H1 (cell line): ENCODE data around the gene EML4. TPM values are rescaled to one million over a fixed set of nuclear protein-coding genes. Genes with fewer than 3 reads are reported as not detected.

Source experiments
- BACH1 ChIP-seq: IDR thresholded peaks from 2 replicates; pipeline ENCODE4 v1.6.1; 2012; ENCODE audit warnings: low read length, improper control_type of control experiment
- CEBPB ChIP-seq: IDR thresholded peaks from 2 replicates; pipeline ENCODE4 v1.6.1; 2012; ENCODE audit warnings: low read depth, low read length
- FOSL1 ChIP-seq: IDR thresholded peaks from 2 replicates; pipeline ENCODE4 v1.6.1; 2011; ENCODE audit warnings: mild to moderate bottlenecking, low read depth, low read length, moderate library complexity; ENCODE audit not compliant: insufficient read depth
- POU5F1 ChIP-seq: IDR thresholded peaks from 2 replicates; pipeline ENCODE4 v1.6.1; 2011; ENCODE audit warnings: low read depth, mild to moderate bottlenecking, low read length, moderate library complexity
- RFX5 ChIP-seq: IDR thresholded peaks from 2 replicates; pipeline ENCODE4 v1.6.1; 2011; ENCODE audit warnings: low read depth, low read length, improper control_type of control experiment, borderline replicate concordance
- SAP30 ChIP-seq: fragments of 300-600 bp; sonication (generic); IDR thresholded peaks from 2 replicates; pipeline ENCODE4 v1.7.1; 2012; ENCODE audit warnings: low read length, moderate library complexity, mild to moderate bottlenecking, inconsistent platforms; ENCODE audit not compliant: insufficient read depth, insufficient replicate concordance
- polyA plus RNA-seq, 7 experiments: library from polyadenylated mRNA; depleted of rRNA in 3 of 7; stranded (reverse) in 5 of 7; unstranded in 2 of 7; fragments of >200 nt in 5 of 7; fragments of 200-250 nt in 2 of 7; gene quantifications; 1 replicate in 5 of 7; 2 replicates in 1 of 7; 4 replicates in 1 of 7; pipeline versions ENCODE4 v1.2.1 to v1.2.3, GENCODE V29; 2011 to 2013; ENCODE audit warnings: missing spikeins in 2 of 7, mixed read lengths in 2 of 7
- total RNA-seq: library from RNA; stranded (reverse); fragmentation: NEBNext Ultra II Directional; extraction: Animal tissue kit (Norgen Biotek cat#: 25700); gene quantifications from 2 replicates; pipeline ENCODE4 v1.2.1, GENCODE V29; 2021

The EML4 gene
- total and polyA plus RNA-seq, 2 of the 8 experiments (the other 6 are each of a cell fraction or from before 2014, with no cell fraction given): 50.1 to 104 TPM

GRCh38 chr2:42342061-42342794 is 173.1 kb downstream of the EML4 start (continued):
- TF ChIP-seq FOSL1: no peak
- TF ChIP-seq RFX5: no peak
- no peak for TF ChIP-seq SAP30
- TF ChIP-seq CEBPB: no peak
- no peak for TF ChIP-seq POU5F1
- no peak for TF ChIP-seq BACH1
